PC-9 (cell line): ENCODE measurements around the gene SRMS. TPM values are rescaled to one million over a fixed set of nuclear protein-coding genes. Genes with fewer than 3 reads are reported as not detected.

Experiments used
- BruUV-seq: library from RNA; stranded (reverse); fragments of 400-500 nt; replicated peaks from 2 replicates; lab custom pipeline; 2021; lab: Mats Ljungman, UMichigan
- CTCF ChIA-PET: fragments of 300-600 bp; sonication (Branson Sonifier 250); formaldehyde crosslinking; loops from one replicate; lab custom pipeline; 2022; ENCODE audit warnings: antibody characterized with exemption; lab: Charles Lee
- POLR2A ChIA-PET: fragments of 300-600 bp; sonication (Branson Sonifier 250); formaldehyde crosslinking; loops from one replicate; lab custom pipeline; 2022; ENCODE audit warnings: antibody characterized with exemption; ENCODE audit not compliant: unreplicated experiment; lab: Charles Lee
- DNase-seq, 2 experiments: peaks; one replicate each; pipeline versions ENCODE4 v3.0.0 to v3.0.0-alpha.2; 2015 to 2022; ENCODE audit warnings: mixed read lengths in 1 of 2
- H2AFZ ChIP-seq: fragments of 200-600 bp; sonication (generic); 2 replicates; pipeline ENCODE4 v1.8.1; 2017; ENCODE audit warnings: antibody characterized with exemption
- H3F3A ChIP-seq: fragments of 200-600 bp; sonication (generic); 2 replicates; pipeline ENCODE4 v1.8.1; 2017; ENCODE audit warnings: antibody characterized with exemption, mild to moderate bottlenecking, low read depth; ENCODE audit not compliant: insufficient read depth
- H3K27ac ChIP-seq: fragments of 200-600 bp; sonication (generic); 2 replicates; pipeline ENCODE4 v1.6.1; 2016; ENCODE audit warnings: mixed run types
- H3K27me3 ChIP-seq: fragments of 200-600 bp; sonication (generic); 2 replicates; pipeline ENCODE4 v1.6.1; 2016; ENCODE audit warnings: low read depth, mixed run types; ENCODE audit not compliant: insufficient read depth
- H3K36me3 ChIP-seq: fragments of 200-600 bp; sonication (generic); 2 replicates; pipeline ENCODE4 v1.6.1; 2016; ENCODE audit warnings: low read depth, mixed run types
- H3K4me1 ChIP-seq: fragments of 200-600 bp; sonication (generic); replicated peaks from 2 replicates; pipeline ENCODE4 v1.6.1; 2016; ENCODE audit warnings: mixed run types; ENCODE audit not compliant: insufficient read depth
- H3K4me2 ChIP-seq: fragments of 200-600 bp; sonication (generic); 2 replicates; pipeline ENCODE4 v1.6.1; 2017; ENCODE audit warnings: mixed run types
- H3K4me3 ChIP-seq: fragments of 200-600 bp; sonication (generic); 2 replicates; pipeline ENCODE4 v1.6.1; 2016; ENCODE audit warnings: mixed run types
- H3K79me2 ChIP-seq: fragments of 200-600 bp; sonication (generic); 2 replicates; pipeline ENCODE4 v1.6.1; 2017; ENCODE audit warnings: low read depth, mixed run types
- H3K9me2 ChIP-seq: fragments of 200-600 bp; sonication (generic); 2 replicates; pipeline ENCODE4 v1.8.1; 2017; ENCODE audit warnings: mild to moderate bottlenecking; ENCODE audit not compliant: insufficient read depth
- H3K9me3 ChIP-seq: fragments of 200-600 bp; sonication (generic); 2 replicates; pipeline ENCODE4 v1.8.1; 2016; ENCODE audit warnings: low read depth; ENCODE audit not compliant: insufficient read depth
- H4K20me1 ChIP-seq: fragments of 200-600 bp; sonication (generic); 2 replicates; pipeline ENCODE4 v1.8.1; 2017; ENCODE audit not compliant: insufficient read depth
- CTCF ChIP-seq: fragments of 200-600 bp; sonication (generic); conservative IDR thresholded peaks from 2 replicates; pipeline ENCODE4 v1.6.1; 2017; ENCODE audit warnings: mixed run types, antibody characterized with exemption, mild to moderate bottlenecking, moderate library complexity
- EZH2 ChIP-seq: fragments of 200-600 bp; sonication (generic); IDR thresholded peaks from 2 replicates; pipeline ENCODE4 v1.8.0; 2017; ENCODE audit warnings: antibody characterized with exemption, low read depth
- intact Hi-C: fragments of 100-400 bp; cut with micrococcal nuclease; formaldehyde crosslinking; loops from one replicate; pipeline ENCODE4 v1.10.0; 2022; ENCODE audit not compliant: unreplicated experiment
- total RNA-seq: library from RNA; stranded (reverse); gene quantifications from 2 replicates; pipeline ENCODE4 v1.2.3, GENCODE V29; 2021

Gene SRMS
- total RNA-seq, 1 experiment from 2014 or later = 1.2 TPM

GRCh38 chr20:63537525-63538203, 9.9 kb downstream of the SRMS start:
- peak; percentile 91 for TF ChIP-seq CTCF
- no peak for TF ChIP-seq EZH2
- intact Hi-C loops = loop anchor here (1.0 to 5.0 kb wide), 13 partner anchors 16 to 583 kb away; partner anchors contain the start of genes ARFRP1 and UCKL1
- Histone ChIP-seq H3F3A (peaks cover 31% of the 10 kb centered on the region; the same call in 1 of the 2 replicates), H3K9me3 (no peaks in the 10 kb centered on the region), H3K4me3 (peak overlapping the region; percentile 66), H4K20me1 (no peaks in the 10 kb centered on the region), H3K4me2 (peak overlapping the region; percentile 97), H3K27ac (peak overlapping the region; percentile 90), H3K27me3 (no peaks in the 10 kb centered on the region), H3K36me3 (no peaks in the 10 kb centered on the region), H3K79me2 (peaks cover 6% of the 10 kb centered on the region; the same call in 1 of the 2 replicates), H2AFZ (peak overlapping the region; percentile 79), H3K4me1 (peaks cover 52% of the 10 kb centered on the region), H3K9me2 (no peaks in the 10 kb centered on the region)
- POLR2A ChIA-PET = interaction anchor here (0.5 to 1.8 kb wide), 6 partner anchors 17 to 1178 kb away, joined by 3 to 18 read pairs (median 3); partner anchors contain the start of genes DNAJC5, PPDPF and TPD52L2
- DNase-seq = peak; percentile 97 to 100
- BruUV-seq = TSS peak; percentile 68
- CTCF ChIA-PET = interaction anchor here (0.6 to 3.0 kb wide), 16 partner anchors 15 to 565 kb away, joined by 3 to 43 read pairs (median 5); partner anchors contain the start of genes HELZ2, PRPF6, RTEL1 and SAMD10

DNA sequence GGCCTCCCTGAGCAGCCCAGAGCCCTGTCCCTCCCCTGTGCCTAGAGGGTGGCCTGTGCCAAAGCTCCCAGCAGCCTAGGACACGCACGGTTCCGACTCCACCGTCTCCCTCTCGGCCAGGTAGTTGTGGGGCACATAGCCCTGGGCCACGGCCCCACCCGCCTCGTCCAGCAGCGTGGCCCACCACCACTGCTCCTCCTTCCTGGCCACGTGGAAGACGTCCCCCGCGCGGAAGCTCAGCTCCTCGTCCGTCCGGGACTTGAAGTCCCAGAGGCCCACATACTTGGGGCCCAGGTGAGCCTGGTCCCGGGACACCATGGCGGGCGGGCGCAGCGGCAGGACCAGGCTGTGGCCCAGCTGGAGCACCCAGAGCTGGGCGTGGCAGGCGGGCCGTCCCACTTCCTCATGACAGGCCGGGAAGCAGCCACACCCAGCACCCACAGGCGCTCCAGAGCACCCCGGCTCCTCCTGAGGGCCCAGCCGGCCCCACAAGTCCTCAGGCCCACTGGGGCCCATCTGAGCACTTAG, 10.5 kb downstream of the SRMS start, which contains the start of gene PTK6:
TSS of gene PTK6 (minus strand) at position 380 of the 528 bp plus-strand sequence. CDS start at position 318, 62 bp downstream.
- H3K27me3 ChIP-seq = no peaks in the 10 kb centered on the region
- H2AFZ ChIP-seq = peak within 1 kb of the TSS; percentile 79
- H3K9me3 ChIP-seq = no peaks in the 10 kb centered on the region
- no TSS peak for BruUV-seq
- H3K27ac ChIP-seq = peak within 1 kb of the TSS; percentile 90
- H3F3A ChIP-seq = peaks cover 31% of the 10 kb centered on the region; the same call in 1 of the 2 replicates
- peak within 1 kb of the TSS; percentile 66 for H3K4me3 ChIP-seq
- ChIA-PET CTCF (interaction anchor here (0.9 to 3.0 kb wide), 8 partner anchors 16 to 443 kb away, joined by 3 to 43 read pairs (median 4); partner anchors contain the start of genes PRPF6, RTEL1 and SAMD10), POLR2A (interaction anchor here (0.6 to 1.8 kb wide), 5 partner anchors 16 to 613 kb away, joined by 3 to 18 read pairs (median 3); partner anchors contain the start of genes PPDPF and TPD52L2)
- DNase-seq = peak; percentile 77 to 79
- no peaks in the 10 kb centered on the region for H4K20me1 ChIP-seq
- intact Hi-C loops = loop anchor here (2.0 to 5.0 kb wide), 3 partner anchors 94 to 520 kb away; no protein-coding TSS in a partner anchor
- TF ChIP-seq EZH2 (no peak), CTCF (no peak)
- H3K9me2 ChIP-seq = no peaks in the 10 kb centered on the region
- H3K36me3 ChIP-seq = no peaks in the 10 kb centered on the region
- H3K4me1 ChIP-seq = peaks cover 49% of the 10 kb centered on the region
- peak within 1 kb of the TSS; percentile 97 for H3K4me2 ChIP-seq
- peaks cover 6% of the 10 kb centered on the region; the same call in 1 of the 2 replicates for H3K79me2 ChIP-seq
